HUES64 (cell line): ENCODE data around the gene GRIK2.

Experiments
- H3K27ac ChIP-seq: 2 replicates; pipeline ENCODE4 v1.7.0; 2013; ENCODE audit warnings: low read depth, low read length, inconsistent platforms
- H3K27me3 ChIP-seq: 2 replicates; pipeline ENCODE4 v1.6.1; 2013; ENCODE audit warnings: mild to moderate bottlenecking, low read length; ENCODE audit not compliant: insufficient read depth
- H3K36me3 ChIP-seq: 2 replicates; pipeline ENCODE4 v1.6.1; 2013; ENCODE audit warnings: mild to moderate bottlenecking, low read length; ENCODE audit not compliant: insufficient read depth
- H3K4me1 ChIP-seq: 2 replicates; pipeline ENCODE4 v1.6.1; 2013; ENCODE audit warnings: mild to moderate bottlenecking, low read length, moderate library complexity; ENCODE audit not compliant: insufficient read depth
- H3K4me3 ChIP-seq: 2 replicates; pipeline ENCODE4 v1.5.1; 2013; ENCODE audit warnings: mild to moderate bottlenecking, low read length, moderate library complexity
- H3K9ac ChIP-seq: 2 replicates; pipeline ENCODE4 v1.6.1; 2013; ENCODE audit warnings: mild to moderate bottlenecking, low read depth, low read length
- H3K9me3 ChIP-seq: 2 replicates; pipeline ENCODE4 v1.6.1; 2013; ENCODE audit warnings: low read depth, low read length; ENCODE audit not compliant: insufficient read depth
- WGBS: fragments of 150-250, 120-280 bp; methylation state at CpG from one replicate; pipeline ENCODE4 v1.1.7; 2013; ENCODE audit warnings: missing lambda C conversion rate; 5-methylcytosine and 5-hydroxymethylcytosine counted together

Gene GRIK2

GRCh38 chr6:101391772-101392585 is 1.5 kb upstream of the GRIK2 start:
- Histone ChIP-seq H3K4me3 (peak overlapping the region; percentile 71), H3K36me3 (no peaks in the 10 kb centered on the region), H3K9me3 (no peaks in the 10 kb centered on the region), H3K27ac (no peak overlapping the region), H3K9ac (no peak overlapping the region), H3K4me1 (peaks cover 8% of the 10 kb centered on the region; the same call in 1 of the 2 replicates), H3K27me3 (peaks cover 70% of the 10 kb centered on the region)
- WGBS: 24% methylated on average over 24 of the region's 24 CpGs

- Histone ChIP-seq H3K27ac (no peak overlapping the region), H3K27me3 (peaks cover 74% of the 10 kb centered on the region), H3K4me3 (peak overlapping the region; percentile 71), H3K4me1 (peaks cover 8% of the 10 kb centered on the region; the same call in 1 of the 2 replicates), H3K9ac (no peak overlapping the region), H3K36me3 (no peaks in the 10 kb centered on the region), H3K9me3 (no peaks in the 10 kb centered on the region)
- 2% methylated on average over 23 of the region's 26 CpGs for WGBS
Observed at GRCh38 chr6:101392586-101393230, 800 bp upstream of the GRIK2 start.

GRCh38 chr6:101393829-101394251 is 332 bp downstream of the GRIK2 start:
- peak overlapping the region; percentile 71 for H3K4me3 ChIP-seq
- H3K27me3 ChIP-seq: peaks cover 85% of the 10 kb centered on the region
- H3K4me1 ChIP-seq: peaks cover 8% of the 10 kb centered on the region; the same call in 1 of the 2 replicates
- no peak overlapping the region for H3K9ac ChIP-seq
- no peaks in the 10 kb centered on the region for H3K9me3 ChIP-seq
- WGBS: under 1% methylated on average over 28 of the region's 28 CpGs
- H3K27ac ChIP-seq: no peak overlapping the region
- no peaks in the 10 kb centered on the region for H3K36me3 ChIP-seq

GRCh38 chr6:101394936-101395335 is 1.4 kb downstream of the GRIK2 start:
- no peaks in the 10 kb centered on the region for H3K36me3 ChIP-seq
- no peak overlapping the region for H3K9ac ChIP-seq
- H3K9me3 ChIP-seq: no peaks in the 10 kb centered on the region
- H3K4me3 ChIP-seq: no peak overlapping the region
- H3K4me1 ChIP-seq: peaks cover 11% of the 10 kb centered on the region
- peaks cover 94% of the 10 kb centered on the region for H3K27me3 ChIP-seq
- no peak overlapping the region for H3K27ac ChIP-seq

GRCh38 chr6:101395345-101395744 is 1.8 kb downstream of the GRIK2 start:
- Histone ChIP-seq H3K4me1 (peaks cover 15% of the 10 kb centered on the region), H3K9me3 (no peaks in the 10 kb centered on the region), H3K36me3 (no peaks in the 10 kb centered on the region), H3K27ac (no peak overlapping the region), H3K9ac (no peak overlapping the region), H3K27me3 (peaks cover 94% of the 10 kb centered on the region), H3K4me3 (no peak overlapping the region)

GRCh38 chr6:101396548-101397173 is 3.2 kb downstream of the GRIK2 start:
- Histone ChIP-seq H3K4me3 (no peak overlapping the region), H3K36me3 (no peaks in the 10 kb centered on the region), H3K9ac (no peak overlapping the region), H3K27me3 (peaks cover 94% of the 10 kb centered on the region), H3K27ac (no peak overlapping the region), H3K9me3 (no peaks in the 10 kb centered on the region), H3K4me1 (peaks cover 26% of the 10 kb centered on the region)
- WGBS: 5% methylated on average over 3 of the region's 3 CpGs

- Histone ChIP-seq H3K9ac (no peak overlapping the region), H3K27me3 (peaks cover 94% of the 10 kb centered on the region), H3K4me3 (no peak overlapping the region), H3K36me3 (no peaks in the 10 kb centered on the region), H3K4me1 (peaks cover 26% of the 10 kb centered on the region), H3K9me3 (no peaks in the 10 kb centered on the region), H3K27ac (no peak overlapping the region)
- WGBS: 11% methylated on average over 4 of the region's 4 CpGs
Observed at GRCh38 chr6:101397199-101397598, 3.7 kb downstream of the GRIK2 start.

- WGBS: 3% methylated on average over 42 of the region's 43 CpGs
- H3K9ac ChIP-seq: no peak overlapping the region
- peaks cover 94% of the 10 kb centered on the region for H3K27me3 ChIP-seq
- H3K4me3 ChIP-seq: peak overlapping the region; percentile 59
- no peak overlapping the region for H3K27ac ChIP-seq
- peaks cover 35% of the 10 kb centered on the region for H3K4me1 ChIP-seq
- H3K9me3 ChIP-seq: no peaks in the 10 kb centered on the region
- no peaks in the 10 kb centered on the region for H3K36me3 ChIP-seq
Observed at GRCh38 chr6:101398716-101399615, 5.5 kb downstream of the GRIK2 start.

GRCh38 chr6:101399616-101400162 is 6.2 kb downstream of the GRIK2 start:
- Histone ChIP-seq H3K4me1 (peaks cover 37% of the 10 kb centered on the region), H3K27ac (no peak overlapping the region), H3K27me3 (peaks cover 93% of the 10 kb centered on the region), H3K4me3 (peak overlapping the region; percentile 59), H3K36me3 (no peaks in the 10 kb centered on the region), H3K9me3 (no peaks in the 10 kb centered on the region), H3K9ac (no peak overlapping the region)
- WGBS: 3% methylated on average over 30 of the region's 30 CpGs

- 76% methylated on average over 9 of the region's 10 CpGs for whole genome bisulfite sequencing
- peaks cover 34% of the 10 kb centered on the region for H3K4me1 ChIP-seq
- no peaks in the 10 kb centered on the region for H3K36me3 ChIP-seq
- H3K27ac ChIP-seq: no peak overlapping the region
- no peaks in the 10 kb centered on the region for H3K9me3 ChIP-seq
- H3K4me3 ChIP-seq: peak overlapping the region; percentile 59
- no peak overlapping the region for H3K9ac ChIP-seq
- H3K27me3 ChIP-seq: peaks cover 85% of the 10 kb centered on the region
Observed at GRCh38 chr6:101400326-101401135, 7.0 kb downstream of the GRIK2 start.
